Measurements from ENCODE around the gene ZP2. TPM values are rescaled to one million over a fixed set of nuclear protein-coding genes. Genes with fewer than 3 reads are reported as not detected.

ZP2 gene
- total and polyA plus RNA-seq, 2 of the 4 experiments (the other 2 are of a cell fraction) = not detected

DNA sequence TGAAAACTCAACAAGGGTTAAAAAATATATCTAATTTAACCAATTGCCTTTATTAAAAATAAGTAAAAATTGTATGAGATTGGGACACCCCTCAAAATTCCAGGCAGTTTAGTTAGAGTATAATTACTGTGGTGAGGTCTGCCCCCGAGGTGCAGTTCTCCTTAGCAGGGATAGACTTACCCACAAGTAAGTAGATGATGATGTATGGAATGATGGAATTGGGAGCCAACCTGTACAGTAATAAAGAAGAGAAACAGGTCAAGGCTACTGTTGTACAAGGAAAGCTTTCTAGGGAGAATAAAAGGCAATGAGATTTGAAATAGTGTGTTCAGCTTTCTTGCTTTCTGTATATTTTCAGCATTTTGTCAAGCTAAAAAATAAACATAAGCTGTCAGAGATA is 51.1 kb downstream of the ZP2 start:
- ChIA-PET CTCF (interaction anchor here (2.5 kb wide), 1 partner anchor 140 kb away, joined by 10 read pairs; no protein-coding TSS in a partner anchor), POLR2A (ENCODE audit: unreplicated experiment) (no interaction called here)
- Histone ChIP-seq H4K91ac (ENCODE audit: insufficient read depth, low read depth, low read length) (no peak overlapping the region), H3K9me3 (ENCODE audit: control insufficient read depth, insufficient read depth, low read length) (no peaks in the 10 kb centered on the region), H3K4me2 (ENCODE audit: low read depth, low read length) (no peak overlapping the region), H3K4me3 (ENCODE audit: insufficient read depth, low read depth, low read length) (no peak overlapping the region), H4K5ac (ENCODE audit: low read depth, low read length) (no peak overlapping the region), H3K9me1 (ENCODE audit: insufficient read depth, low read length) (peaks cover 8% of the 10 kb centered on the region; the same call in 1 of the 2 replicates), H2BK15ac (ENCODE audit: low read depth, low read length) (0 out of 3 replicates have a peak overlapping the region, but pooled peaks have one; percentile 15), H2AK5ac (ENCODE audit: low read depth, low read length) (no peak overlapping the region), H3K56ac (ENCODE audit: extremely low read depth, insufficient read depth, low read length) (no peak overlapping the region), H3K36me3 (ENCODE audit: control insufficient read depth, insufficient read depth, low read length) (peaks cover 21% of the 10 kb centered on the region), H3K9ac (ENCODE audit: low read depth, low read length) (no peak overlapping the region), H2BK5ac (ENCODE audit: low read depth, low read length, poor library complexity, severe bottlenecking) (no peak overlapping the region), H3K27ac (ENCODE audit: insufficient read depth, low read length) (no peak overlapping the region), H3K79me1 (ENCODE audit: low read depth in 1 of 2, low read length in 2 of 2) (peaks cover 0 to 36% of the 10 kb centered on the region in 2 experiments; a peak in 3 of 4 replicates), H2BK20ac (ENCODE audit: low read depth, low read length) (no peak overlapping the region), H4K8ac (ENCODE audit: low read depth in 2 of 2, low read length in 2 of 2) (no peak overlapping the region), H4K20me1 (ENCODE audit: insufficient read depth, low read length) (peaks cover 3% of the 10 kb centered on the region; the same call in 1 of the 2 replicates), H3K4me1 (ENCODE audit: control insufficient read depth, insufficient read depth, low read length) (peaks cover 9% of the 10 kb centered on the region), H3K4ac (ENCODE audit: low read depth, low read length) (no peak overlapping the region), H3K14ac (replicated peaks; ENCODE audit: low read depth, low read length) (no peak overlapping the region), H2AFZ (replicated peaks; ENCODE audit: low read length, poor library complexity) (no peak overlapping the region), H3K27me3 (ENCODE audit: control insufficient read depth, insufficient read depth, low read length) (no peaks in the 10 kb centered on the region), H3K23ac (ENCODE audit: low read depth, low read length) (no peak overlapping the region), H3K18ac (ENCODE audit: low read depth, low read length) (no peak overlapping the region), H2AK9ac (replicated peaks; ENCODE audit: low read depth, low read length, poor library complexity) (no peak overlapping the region), H2BK120ac (ENCODE audit: low read depth, low read length) (no peak overlapping the region)
- ATAC-seq (ENCODE audit: low read depth) = no peak
- no CpG with 5 or more reads among the region's 1 CpG for WGBS, 2 experiments (ENCODE audit: extremely low coverage in 2 of 2, insufficient read length in 1 of 2)
- dilution Hi-C loops (cut with HindIII; ENCODE audit: low sequenced_read_pairs, unreplicated experiment) = no loop called here
- TF ChIP-seq, protein P1, sequence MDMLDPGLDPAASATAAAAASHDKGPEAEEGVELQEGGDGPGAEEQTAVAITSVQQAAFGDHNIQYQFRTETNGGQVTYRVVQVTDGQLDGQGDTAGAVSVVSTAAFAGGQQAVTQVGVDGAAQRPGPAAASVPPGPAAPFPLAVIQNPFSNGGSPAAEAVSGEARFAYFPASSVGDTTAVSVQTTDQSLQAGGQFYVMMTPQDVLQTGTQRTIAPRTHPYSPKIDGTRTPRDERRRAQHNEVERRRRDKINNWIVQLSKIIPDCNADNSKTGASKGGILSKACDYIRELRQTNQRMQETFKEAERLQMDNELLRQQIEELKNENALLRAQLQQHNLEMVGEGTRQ (IDR thresholded peaks at IDR 0.05; ENCODE audit: low read depth, low read length) = no peak
- TF ChIP-seq, protein P2, sequence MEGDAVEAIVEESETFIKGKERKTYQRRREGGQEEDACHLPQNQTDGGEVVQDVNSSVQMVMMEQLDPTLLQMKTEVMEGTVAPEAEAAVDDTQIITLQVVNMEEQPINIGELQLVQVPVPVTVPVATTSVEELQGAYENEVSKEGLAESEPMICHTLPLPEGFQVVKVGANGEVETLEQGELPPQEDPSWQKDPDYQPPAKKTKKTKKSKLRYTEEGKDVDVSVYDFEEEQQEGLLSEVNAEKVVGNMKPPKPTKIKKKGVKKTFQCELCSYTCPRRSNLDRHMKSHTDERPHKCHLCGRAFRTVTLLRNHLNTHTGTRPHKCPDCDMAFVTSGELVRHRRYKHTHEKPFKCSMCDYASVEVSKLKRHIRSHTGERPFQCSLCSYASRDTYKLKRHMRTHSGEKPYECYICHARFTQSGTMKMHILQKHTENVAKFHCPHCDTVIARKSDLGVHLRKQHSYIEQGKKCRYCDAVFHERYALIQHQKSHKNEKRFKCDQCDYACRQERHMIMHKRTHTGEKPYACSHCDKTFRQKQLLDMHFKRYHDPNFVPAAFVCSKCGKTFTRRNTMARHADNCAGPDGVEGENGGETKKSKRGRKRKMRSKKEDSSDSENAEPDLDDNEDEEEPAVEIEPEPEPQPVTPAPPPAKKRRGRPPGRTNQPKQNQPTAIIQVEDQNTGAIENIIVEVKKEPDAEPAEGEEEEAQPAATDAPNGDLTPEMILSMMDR (conservative IDR thresholded peaks at IDR 0.05; ENCODE audit: low read depth, low read length) = no peak
- TF ChIP-seq ELK1 (IDR thresholded peaks at IDR 0.05; ENCODE audit: borderline replicate concordance, low read depth, low read length) (no peak), MXI1 (IDR thresholded peaks at IDR 0.05; ENCODE audit: borderline replicate concordance, low read depth, low read length) (no peak), FOS (IDR thresholded peaks at IDR 0.05; ENCODE audit: low read depth, low read length) (no peak), RCOR1 (IDR thresholded peaks at IDR 0.05; ENCODE audit: insufficient replicate concordance, low read length) (no peak), CHD1 (IDR thresholded peaks at IDR 0.05; ENCODE audit: low read depth, low read length) (no peak), BHLHE40 (IDR thresholded peaks at IDR 0.05; ENCODE audit: low read depth, low read length) (no peak)
- no peak for DNase-seq
- intact Hi-C loops (cut with micrococcal nuclease) = no loop called here
- BruUV-seq (replicated peaks) = no TSS peak
- in situ Hi-C loops (cut with MboI; ENCODE audit: low sequenced_read_pairs) = loop anchor here (25.0 kb wide), 1 partner anchor 1177 kb away; no protein-coding TSS in a partner anchor
